NCI-H2107 (cell line): ENCODE results near the gene FAM83E.
A peak's percentile ranks its signal among the peaks of the same experiment; 100 is the strongest.

ENCODE experiments used
- DNase-seq: peaks from one replicate; lab custom pipeline; 2025; lab: John Stamatoyannopoulos, UW

The FAM83E gene

DNA sequence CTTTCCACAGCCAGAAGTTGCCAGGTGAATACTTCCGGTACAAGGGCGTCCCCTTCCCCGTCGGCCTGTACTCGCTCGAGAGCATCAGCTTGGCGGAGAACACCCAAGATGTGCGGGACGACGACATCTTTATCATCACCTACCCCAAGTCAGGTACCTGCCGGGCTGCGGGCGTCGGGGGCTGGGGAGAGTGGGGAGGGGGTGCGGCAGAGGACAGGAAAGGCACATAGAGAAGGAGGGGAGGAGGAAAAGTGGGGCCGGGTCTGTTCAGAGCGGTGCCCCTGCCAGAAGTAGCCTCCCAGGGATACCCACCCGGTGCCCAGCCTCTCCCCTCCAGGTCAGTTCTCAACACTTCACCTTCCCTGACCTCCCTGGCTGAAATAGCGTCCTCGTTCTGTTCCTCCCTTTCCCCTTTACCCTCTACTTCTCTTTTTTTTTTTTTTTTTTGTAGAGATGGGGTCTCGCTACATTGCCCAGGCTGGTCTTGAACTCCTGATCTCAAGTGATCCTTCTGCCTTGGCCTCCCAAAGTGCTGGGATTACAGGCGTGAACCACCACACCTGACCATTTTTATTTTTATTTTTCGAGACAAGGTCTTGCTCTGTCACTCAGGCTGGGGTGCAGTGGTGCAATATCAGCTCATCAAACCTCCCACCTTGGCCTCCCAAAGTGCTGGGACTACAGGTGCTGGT lies 38.8 kb downstream of the FAM83E start:
- no peak for DNase-seq

DNA sequence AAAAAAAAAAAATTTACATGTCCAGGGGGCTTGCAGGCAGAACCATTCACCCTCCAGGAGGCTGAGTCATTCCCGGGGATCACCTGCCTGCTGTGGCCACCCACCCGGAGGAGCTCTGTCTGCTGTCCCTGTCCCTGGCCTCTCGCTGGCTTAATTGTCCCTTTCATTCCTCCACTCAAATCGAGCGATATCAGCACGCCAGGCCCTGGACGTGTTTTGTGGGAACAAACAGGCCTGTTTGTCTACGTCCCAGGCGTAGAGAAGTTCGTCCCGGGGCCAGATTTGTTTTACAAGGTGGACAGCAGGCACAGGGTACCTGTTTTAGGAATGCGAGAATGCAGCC lies 41.7 kb downstream of the FAM83E start:
- DNase-seq = no peak

DNA sequence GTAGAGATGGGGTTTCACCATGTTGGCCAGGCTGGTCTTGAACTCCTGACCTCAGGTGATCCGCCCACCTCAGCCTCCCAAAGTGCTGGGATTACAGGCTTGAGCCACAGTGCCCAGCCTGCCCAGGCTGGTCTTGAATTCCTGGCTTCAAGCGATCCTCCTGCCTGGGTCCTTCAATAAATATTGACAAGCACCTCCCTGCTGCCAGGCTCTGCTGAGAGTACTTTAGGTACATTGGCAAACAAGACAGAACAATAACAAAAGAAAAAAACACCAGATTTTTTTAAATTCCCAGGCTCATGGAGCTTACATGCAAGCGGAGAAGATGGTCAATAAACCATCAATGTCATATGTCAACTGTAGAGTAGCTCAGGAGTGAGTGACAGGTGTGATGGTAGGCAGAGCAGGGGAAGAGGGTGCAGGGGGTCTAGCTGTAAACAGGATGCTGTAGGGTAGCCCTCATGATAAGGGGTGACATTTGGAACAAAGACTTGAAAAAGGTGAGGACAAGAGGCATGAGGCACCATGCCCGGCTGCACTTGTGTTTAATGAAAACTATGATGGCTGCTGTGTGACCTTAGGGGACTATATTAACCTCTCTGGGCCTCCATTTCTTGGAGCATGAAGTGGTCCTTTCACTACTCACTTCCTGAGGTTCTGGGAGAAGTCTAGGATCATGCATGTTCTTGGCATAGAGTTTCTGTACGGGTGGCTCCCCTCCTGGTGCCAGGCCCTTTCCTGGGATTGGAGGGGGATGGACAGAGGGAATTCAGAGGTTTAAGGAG lies 43.3 kb downstream of the FAM83E start:
- no peak for DNase-seq

DNA sequence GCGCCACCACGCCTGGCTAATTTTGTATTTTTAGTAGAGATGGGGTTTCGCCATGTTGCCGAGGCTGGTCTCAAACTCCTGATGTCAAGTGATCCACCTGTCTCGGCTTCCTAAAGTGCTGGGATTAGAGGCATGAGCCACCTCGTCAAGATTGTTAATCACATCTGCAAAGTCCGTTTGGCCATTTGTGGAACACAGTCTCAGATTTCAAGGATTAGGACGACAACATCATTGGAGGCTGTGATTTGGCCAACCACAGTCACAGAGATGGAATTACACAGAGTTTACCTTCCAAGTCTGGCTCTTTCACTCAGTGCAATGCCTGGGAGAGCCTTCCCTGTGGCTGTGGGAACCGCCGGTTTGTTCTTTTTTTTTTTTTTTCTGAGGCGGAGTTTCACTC lies 45.1 kb downstream of the FAM83E start:
- peak; percentile 77 for DNase-seq

DNA sequence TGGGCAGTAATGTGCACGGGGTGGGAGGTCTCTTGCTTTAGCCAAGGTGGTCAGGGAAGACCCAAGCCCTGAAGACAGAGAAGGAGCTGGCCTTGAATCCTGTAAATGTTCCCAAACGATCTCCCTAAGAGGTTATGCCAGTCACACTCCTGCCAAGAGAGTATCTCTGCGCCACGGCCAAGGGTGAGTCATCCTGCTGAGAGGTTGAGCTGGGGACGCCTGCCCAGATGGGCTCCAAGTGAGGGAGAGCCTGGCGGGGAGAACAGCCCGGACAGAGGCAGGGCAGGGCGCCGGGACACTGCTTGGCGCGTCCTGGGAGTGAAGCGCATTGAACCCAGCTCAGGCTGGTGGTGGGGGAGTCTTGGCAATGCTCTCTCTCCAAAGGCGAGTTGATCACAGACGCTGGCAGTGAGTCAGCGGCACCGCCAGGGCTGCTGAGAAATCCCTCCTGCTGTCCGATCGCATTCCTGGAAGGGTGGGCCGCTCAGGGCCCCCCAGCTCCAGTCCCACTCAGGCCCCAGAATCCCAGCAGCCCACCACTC lies 46.5 kb downstream of the FAM83E start:
- DNase-seq = no peak

- DNase-seq = no peak
These were observed 49.8 kb downstream of the FAM83E start for GRCh38 chr19:48565090-48565489.
